ENCODE measurements around the gene TRIM59.

DNA sequence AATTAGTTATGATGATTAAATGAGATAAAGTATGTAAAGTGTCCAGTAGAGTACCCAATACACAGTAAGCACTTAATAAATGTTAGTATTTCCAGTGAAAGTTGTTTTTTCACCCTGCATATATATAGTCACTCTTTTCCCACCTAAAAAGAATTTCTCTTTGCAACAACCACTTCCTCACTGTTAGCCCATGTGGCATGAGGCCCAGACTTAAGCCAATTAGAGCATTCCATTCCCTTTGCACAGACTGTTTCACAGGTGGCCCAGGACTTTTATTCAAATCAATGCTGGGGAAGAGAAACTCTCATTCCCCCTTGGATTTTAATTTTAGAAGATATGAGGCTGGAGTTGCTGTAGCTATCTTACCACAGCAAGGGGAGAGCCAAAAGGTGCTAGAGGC lies 54.3 kb downstream of the TRIM59 start:
- TF ChIP-seq EZH2 (IDR thresholded peaks at IDR 0.05; ENCODE audit: borderline replicate concordance, insufficient read depth, low read depth, low read length, poor library complexity, severe bottlenecking), result no peak
- TF ChIP-seq, protein P1, sequence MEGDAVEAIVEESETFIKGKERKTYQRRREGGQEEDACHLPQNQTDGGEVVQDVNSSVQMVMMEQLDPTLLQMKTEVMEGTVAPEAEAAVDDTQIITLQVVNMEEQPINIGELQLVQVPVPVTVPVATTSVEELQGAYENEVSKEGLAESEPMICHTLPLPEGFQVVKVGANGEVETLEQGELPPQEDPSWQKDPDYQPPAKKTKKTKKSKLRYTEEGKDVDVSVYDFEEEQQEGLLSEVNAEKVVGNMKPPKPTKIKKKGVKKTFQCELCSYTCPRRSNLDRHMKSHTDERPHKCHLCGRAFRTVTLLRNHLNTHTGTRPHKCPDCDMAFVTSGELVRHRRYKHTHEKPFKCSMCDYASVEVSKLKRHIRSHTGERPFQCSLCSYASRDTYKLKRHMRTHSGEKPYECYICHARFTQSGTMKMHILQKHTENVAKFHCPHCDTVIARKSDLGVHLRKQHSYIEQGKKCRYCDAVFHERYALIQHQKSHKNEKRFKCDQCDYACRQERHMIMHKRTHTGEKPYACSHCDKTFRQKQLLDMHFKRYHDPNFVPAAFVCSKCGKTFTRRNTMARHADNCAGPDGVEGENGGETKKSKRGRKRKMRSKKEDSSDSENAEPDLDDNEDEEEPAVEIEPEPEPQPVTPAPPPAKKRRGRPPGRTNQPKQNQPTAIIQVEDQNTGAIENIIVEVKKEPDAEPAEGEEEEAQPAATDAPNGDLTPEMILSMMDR (IDR thresholded peaks at IDR 0.05), result no peak

All from B cell (primary cell).